ENCODE measurements around the gene GPRC5D.

GPRC5D gene

DNA sequence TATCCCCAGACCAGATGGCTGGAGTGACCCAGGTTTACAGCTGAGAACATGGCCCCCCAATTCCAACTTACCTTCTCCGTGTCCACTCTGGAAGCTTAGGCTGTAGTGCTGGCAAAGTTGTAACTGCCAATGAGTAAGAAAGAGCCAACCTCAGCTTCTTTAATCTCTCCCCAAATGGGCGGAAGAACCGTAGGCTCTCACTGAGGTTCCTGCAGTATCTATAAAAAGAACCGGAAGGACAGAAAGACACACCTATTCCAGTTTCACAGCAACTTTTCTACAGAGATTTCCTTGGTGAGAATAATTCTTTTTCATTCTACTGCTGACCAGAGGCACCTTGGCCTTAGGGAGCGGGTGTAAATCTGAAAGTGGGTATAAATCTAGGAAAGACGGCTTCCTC, at the start of gene GPRC5D:
GPRC5D (minus strand) TSS at position 135 of the 400 bp plus-strand sequence. CDS start 1,786 bp downstream, outside the sequence.
- FAIRE-seq: no peak

DNA sequence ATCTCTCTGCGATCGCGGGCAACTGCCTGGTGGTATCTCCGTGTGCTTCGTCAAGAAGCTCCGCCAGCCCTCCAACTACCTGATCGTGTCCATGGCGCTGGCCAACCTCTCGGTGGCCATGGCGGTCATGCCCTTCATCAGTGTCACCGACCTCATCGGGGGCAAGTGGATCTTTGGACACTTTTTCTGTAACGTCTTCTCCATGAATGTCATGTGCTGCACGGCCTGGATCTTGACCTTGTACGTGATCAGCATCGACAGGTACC, 49.7 kb upstream of the GPRC5D start:
- FAIRE-seq: no peak

- FAIRE-seq: no peak
These were observed 49.2 kb upstream of the GPRC5D start for GRCh38 chr12:13000925-13001774.

GRCh38 chr12:13000616-13000924, 48.6 kb upstream of the GPRC5D start:
- no peak for FAIRE-seq

DNA sequence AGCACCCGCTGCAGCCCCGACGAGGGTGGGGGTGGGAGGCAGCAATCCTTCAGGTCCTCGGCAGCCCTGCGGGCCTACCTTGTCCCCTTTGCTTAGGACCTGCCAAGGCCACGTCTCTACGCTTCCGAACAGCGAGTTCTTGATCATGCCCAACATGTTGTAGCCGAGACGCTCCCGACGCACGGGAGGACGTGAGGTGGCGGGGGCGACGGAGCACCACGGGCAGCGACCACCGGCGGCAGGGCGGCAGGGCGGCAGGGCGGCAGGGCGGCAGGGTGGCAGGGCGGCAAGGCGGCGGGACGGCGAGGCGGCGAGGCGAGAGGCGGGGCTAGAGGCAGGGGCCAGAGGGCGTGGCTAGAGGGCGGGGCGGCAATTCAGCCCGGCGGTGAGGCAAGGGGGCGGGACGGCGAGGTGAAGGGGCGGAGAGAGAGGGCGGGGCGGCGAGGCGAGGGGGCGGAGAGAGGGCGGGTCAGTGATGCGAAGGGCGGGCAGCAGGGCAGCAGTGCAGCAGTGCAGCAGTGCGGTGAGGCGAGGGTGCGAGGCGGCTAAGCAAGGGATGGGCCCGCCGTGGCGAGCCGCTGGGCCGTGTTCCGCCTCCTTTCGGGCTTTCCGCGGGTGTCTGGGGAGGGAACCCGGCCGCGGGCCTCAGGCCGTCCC, 48.1 kb upstream of the GPRC5D start, which contains the start of gene HEBP1:
HEBP1 (minus strand) TSS at position 307 of the 657 bp plus-strand sequence; CDS start at position 156, 151 bp downstream.
- no peak for FAIRE-seq

- no peak for FAIRE-seq
These were observed 47.4 kb upstream of the GPRC5D start for GRCh38 chr12:12999271-12999958.

GRCh38 chr12:12998248-12998647, 46.3 kb upstream of the GPRC5D start:
- no peak for FAIRE-seq

DNA sequence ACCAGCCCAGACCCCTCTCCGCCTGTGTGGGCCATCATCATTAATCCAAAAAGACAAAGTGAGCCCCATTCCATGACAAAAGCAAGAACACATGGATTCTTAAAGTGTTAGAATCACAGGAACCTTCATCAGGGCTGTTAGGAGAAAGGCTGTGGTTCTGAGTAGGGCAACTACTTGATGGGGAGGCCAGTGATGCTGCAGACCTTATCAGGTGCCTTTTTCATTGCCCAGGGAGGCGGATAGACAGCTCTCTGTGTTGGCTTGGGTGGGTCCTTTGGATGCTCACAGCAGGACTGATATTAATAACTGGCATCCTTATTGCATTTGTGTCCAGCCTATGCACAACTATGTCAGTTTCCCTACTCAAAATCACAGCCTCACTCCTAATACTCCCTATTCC, 45.8 kb upstream of the GPRC5D start:
- no peak for FAIRE-seq

- no peak for FAIRE-seq
These were observed 45.2 kb upstream of the GPRC5D start for GRCh38 chr12:12997156-12997555.

DNA sequence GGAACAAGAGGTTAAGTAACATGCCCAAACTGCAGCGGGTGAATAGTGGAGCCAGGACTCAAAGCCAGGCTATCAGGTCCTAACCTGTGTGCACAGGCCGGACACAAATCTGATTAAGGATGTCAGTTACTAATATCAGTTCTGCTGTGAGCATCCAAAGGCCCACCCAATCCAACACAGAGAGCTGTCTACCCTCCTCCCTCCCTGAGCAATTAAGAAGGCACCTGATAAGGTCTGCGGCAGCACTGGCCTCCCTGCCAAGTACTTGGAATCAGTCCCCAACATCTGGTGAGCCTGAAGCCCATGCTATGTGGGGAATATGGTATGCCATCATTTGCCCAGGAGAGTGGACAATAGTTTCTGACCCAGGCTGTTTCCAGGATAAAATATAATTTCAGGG, 44.2 kb upstream of the GPRC5D start:
- no peak for FAIRE-seq

- FAIRE-seq: no peak
These were observed 43.1 kb upstream of the GPRC5D start for GRCh38 chr12:12995088-12995487.

GRCh38 chr12:12993367-12993766, 41.4 kb upstream of the GPRC5D start:
- no peak for FAIRE-seq

GRCh38 chr12:12992418-12993130, 40.6 kb upstream of the GPRC5D start:
- no peak for FAIRE-seq

- no peak for FAIRE-seq
These were observed 38.9 kb upstream of the GPRC5D start for GRCh38 chr12:12990700-12991468.

GRCh38 chr12:12987421-12987820, 35.5 kb upstream of the GPRC5D start:
- FAIRE-seq: no peak

DNA sequence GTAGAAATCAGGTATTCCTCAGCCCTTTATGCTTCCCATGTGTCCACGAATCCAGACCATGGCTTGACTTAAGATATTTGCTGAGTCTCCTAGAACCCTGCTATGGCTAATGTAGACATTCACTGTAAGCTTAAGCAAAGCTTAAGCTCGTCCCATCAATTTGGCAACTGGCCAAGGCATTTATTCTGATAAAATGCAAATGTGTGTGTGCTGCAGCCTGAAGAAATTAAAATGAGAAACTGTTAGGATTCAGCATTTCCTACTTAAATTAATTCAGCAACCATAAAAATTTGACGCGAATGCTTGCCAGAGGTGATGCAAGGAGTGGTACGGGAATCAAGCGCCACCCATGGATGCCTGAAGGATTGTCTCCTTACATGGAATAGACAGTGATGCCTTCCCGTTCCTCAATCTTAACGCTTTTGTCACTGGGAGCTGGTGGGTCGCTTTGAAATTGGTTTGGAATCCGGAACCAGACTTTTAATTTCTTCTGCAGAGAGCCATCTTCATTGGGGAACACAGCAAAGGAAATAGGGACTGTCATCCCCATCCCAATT, 34.9 kb upstream of the GPRC5D start:
- no peak for FAIRE-seq

- FAIRE-seq: no peak
These were observed 33.9 kb upstream of the GPRC5D start for GRCh38 chr12:12985817-12986408.

DNA sequence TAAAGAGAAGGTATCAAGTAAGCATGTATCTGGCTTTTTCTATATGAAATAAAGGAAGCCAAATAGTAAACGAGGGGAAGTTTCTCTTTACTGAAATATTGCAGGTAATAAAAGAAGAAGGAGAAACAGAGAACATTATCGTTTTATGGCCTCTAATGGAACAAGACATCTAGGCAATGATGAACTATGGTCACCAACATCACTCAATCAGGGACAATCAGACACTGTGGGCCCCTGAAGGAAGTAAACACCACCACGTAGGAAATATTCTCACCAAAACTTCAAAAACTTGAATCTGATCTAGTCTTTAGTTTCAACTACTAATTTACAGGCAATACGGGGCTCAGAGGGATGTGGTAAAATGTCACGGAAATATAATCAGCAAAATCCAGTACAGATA, 32.2 kb upstream of the GPRC5D start:
- FAIRE-seq: no peak

DNA sequence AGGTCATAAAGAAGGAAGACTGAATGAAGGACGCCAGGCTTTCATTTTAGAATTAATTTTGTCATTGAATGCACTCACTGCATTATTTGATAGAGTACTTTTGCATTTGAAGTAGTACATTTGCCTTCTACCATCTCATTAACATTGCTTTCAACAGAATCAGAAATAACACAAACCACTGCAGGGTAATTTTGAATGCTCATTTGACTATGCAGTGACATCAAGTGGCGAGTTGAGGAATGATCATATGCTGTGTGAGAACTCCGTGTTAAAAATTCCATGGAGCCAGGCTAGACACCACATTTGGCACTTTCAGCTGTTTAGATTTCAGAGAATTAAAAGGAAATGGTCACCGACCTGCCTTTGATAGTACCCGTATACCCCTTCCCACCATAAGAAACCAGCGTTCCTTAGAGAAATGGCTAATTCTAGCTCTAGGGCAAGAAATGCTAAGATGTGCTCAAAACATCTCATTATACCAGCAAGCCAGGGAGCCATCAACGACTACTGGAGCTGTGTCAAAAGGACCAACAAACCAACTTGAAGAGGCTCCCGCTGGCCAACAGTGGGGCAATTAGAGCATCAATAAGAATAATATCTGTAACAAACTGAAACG, 31.6 kb upstream of the GPRC5D start:
- FAIRE-seq: no peak

GRCh38 chr12:12982331-12982730, 30.4 kb upstream of the GPRC5D start:
- FAIRE-seq: no peak

GRCh38 chr12:12979731-12980259, 27.8 kb upstream of the GPRC5D start:
- no peak for FAIRE-seq
